ENCODE results near the gene MAD1L1. TPM values are rescaled to one million over a fixed set of nuclear protein-coding genes. Genes with fewer than 3 reads are reported as not detected.

The MAD1L1 gene
- total and polyA plus RNA-seq, 4 donors: 43.0 to 54.9 (median 49.9) TPM

- Histone ChIP-seq H3K4me3 (no peak overlapping the region), H3K36me3 (ENCODE audit: control insufficient read depth in 4 of 4, insufficient read depth in 4 of 4, low read length in 4 of 4) (peaks cover 0 to 3% (median 0%) of the 10 kb centered on the region in 4 donors), H3K9ac (ENCODE audit: insufficient read depth in 1 of 2, low read length in 2 of 2) (no peak overlapping the region), H3K9me3 (ENCODE audit: control insufficient read depth in 4 of 4, insufficient read depth in 3 of 4, low read length in 3 of 4) (no peaks in the 10 kb centered on the region), H3K27ac (ENCODE audit: low read depth in 1 of 2, low read length in 1 of 2) (no peak overlapping the region), H3K27me3 (ENCODE audit: control insufficient read depth in 3 of 3, insufficient read depth in 3 of 3, low read length in 2 of 3) (no peaks in the 10 kb centered on the region), H3K4me1 (ENCODE audit: control insufficient read depth in 5 of 5, insufficient read depth in 5 of 5, low read length in 5 of 5) (peaks cover 0 to 6% (median 3%) of the 10 kb centered on the region in 5 donors)
- DNase-seq (no peak), ATAC-seq (ENCODE audit: insufficient read depth, low FRiP score) (no peak)
- 94% methylated on average over 13 of the region's 13 CpGs for WGBS, 2 donors
- no peak for TF ChIP-seq CTCF (IDR thresholded peaks at IDR 0.05; ENCODE audit: control extremely low read depth, extremely low read depth)
Observed at GRCh38 chr7:2053395-2053794, 179.3 kb downstream of the MAD1L1 start.

- 93 to 95% methylated on average over 13 of the region's 13 CpGs for WGBS, 2 donors
- DNase-seq: no peak
- H3K9ac ChIP-seq (ENCODE audit: insufficient read depth in 1 of 2, low read length in 2 of 2): no peak overlapping the region
- H3K36me3 ChIP-seq (ENCODE audit: control insufficient read depth in 4 of 4, insufficient read depth in 4 of 4, low read length in 4 of 4): peaks cover 0 to 3% (median 0%) of the 10 kb centered on the region in 4 donors
- peaks cover 0 to 9% (median 3%) of the 10 kb centered on the region in 5 donors for H3K4me1 ChIP-seq (ENCODE audit: control insufficient read depth in 5 of 5, insufficient read depth in 5 of 5, low read length in 5 of 5)
- no peak for TF ChIP-seq CTCF (IDR thresholded peaks at IDR 0.05; ENCODE audit: control extremely low read depth, extremely low read depth)
- no peak overlapping the region for H3K4me3 ChIP-seq
- ATAC-seq (ENCODE audit: insufficient read depth, low FRiP score): no peak
- peaks cover 0 to under 1% (median 0%) of the 10 kb centered on the region in 4 donors for H3K9me3 ChIP-seq (ENCODE audit: control insufficient read depth in 4 of 4, insufficient read depth in 3 of 4, low read length in 3 of 4)
- no peak overlapping the region for H3K27ac ChIP-seq (ENCODE audit: low read depth in 1 of 2, low read length in 1 of 2)
- no peaks in the 10 kb centered on the region for H3K27me3 ChIP-seq (ENCODE audit: control insufficient read depth in 3 of 3, insufficient read depth in 3 of 3, low read length in 2 of 3)
Observed at GRCh38 chr7:2052657-2053048, 180.1 kb downstream of the MAD1L1 start.

- no peak for ATAC-seq (ENCODE audit: insufficient read depth, low FRiP score)
- DNase-seq: no peak
Observed at GRCh38 chr7:2051707-2052656, 180.8 kb downstream of the MAD1L1 start.

More at GRCh38 chr7:2051707-2052656, 180.8 kb downstream of the MAD1L1 start:
- Histone ChIP-seq H3K27me3 (ENCODE audit: control insufficient read depth in 3 of 3, insufficient read depth in 3 of 3, low read length in 2 of 3) (no peaks in the 10 kb centered on the region), H3K4me1 (ENCODE audit: control insufficient read depth in 5 of 5, insufficient read depth in 5 of 5, low read length in 5 of 5) (peaks cover 0 to 16% (median 3%) of the 10 kb centered on the region in 5 donors), H3K27ac (ENCODE audit: low read depth in 1 of 2, low read length in 1 of 2) (no peak overlapping the region), H3K4me3 (no peak overlapping the region), H3K36me3 (ENCODE audit: control insufficient read depth in 4 of 4, insufficient read depth in 4 of 4, low read length in 4 of 4) (peaks cover 0 to 3% (median 0%) of the 10 kb centered on the region in 4 donors), H3K9me3 (ENCODE audit: control insufficient read depth in 4 of 4, insufficient read depth in 3 of 4, low read length in 3 of 4) (peaks cover 0 to 2% (median 0%) of the 10 kb centered on the region in 4 donors), H3K9ac (ENCODE audit: insufficient read depth in 1 of 2, low read length in 2 of 2) (no peak overlapping the region)
- TF ChIP-seq CTCF (IDR thresholded peaks at IDR 0.05; ENCODE audit: control extremely low read depth, extremely low read depth): no peak
- WGBS, 2 donors: 90 to 94% methylated on average over 30 of the region's 30 CpGs
